ENCODE measurements around the gene SCAMP4. TPM values are rescaled to one million over a fixed set of nuclear protein-coding genes. Genes with fewer than 3 reads are reported as not detected.

SCAMP4 gene
- total and polyA plus RNA-seq, 2 of the 13 experiments (the other 11 are each of a cell fraction or from before 2014, with no cell fraction given) = 10.7 to 13.7 TPM

GRCh38 chr19:1907563-1908363 lies 2.6 kb downstream of the SCAMP4 start (continued):
- TF ChIP-seq, protein P1, sequence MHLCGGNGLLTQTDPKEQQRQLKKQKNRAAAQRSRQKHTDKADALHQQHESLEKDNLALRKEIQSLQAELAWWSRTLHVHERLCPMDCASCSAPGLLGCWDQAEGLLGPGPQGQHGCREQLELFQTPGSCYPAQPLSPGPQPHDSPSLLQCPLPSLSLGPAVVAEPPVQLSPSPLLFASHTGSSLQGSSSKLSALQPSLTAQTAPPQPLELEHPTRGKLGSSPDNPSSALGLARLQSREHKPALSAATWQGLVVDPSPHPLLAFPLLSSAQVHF (CRISPR knock-in tag; IDR thresholded peaks at IDR 0.05) = no peak
- no peak for TF ChIP-seq ARNT (IDR thresholded peaks at IDR 0.05)
- TF ChIP-seq SALL1 (CRISPR knock-in tag; IDR thresholded peaks at IDR 0.05) = no peak; the same call in none of the 2 replicates
- TF ChIP-seq BRCA1 (CRISPR knock-in tag; IDR thresholded peaks at IDR 0.05) = no peak
- no peak for TF ChIP-seq NR2F6 (IDR thresholded peaks at IDR 0.05)
- TF ChIP-seq NR2F6 (CRISPR knock-in tag; IDR thresholded peaks at IDR 0.05) = no peak
- TF ChIP-seq NR3C1 (CRISPR knock-in tag; IDR thresholded peaks at IDR 0.05) = no peak
- peak; percentile 84 for TF ChIP-seq PRDM15 (CRISPR knock-in tag; IDR thresholded peaks at IDR 0.05)
- TF ChIP-seq PRDM10 (CRISPR knock-in tag; IDR thresholded peaks at IDR 0.05; ENCODE audit: low read depth) = no peak
- TF ChIP-seq, protein P2, sequence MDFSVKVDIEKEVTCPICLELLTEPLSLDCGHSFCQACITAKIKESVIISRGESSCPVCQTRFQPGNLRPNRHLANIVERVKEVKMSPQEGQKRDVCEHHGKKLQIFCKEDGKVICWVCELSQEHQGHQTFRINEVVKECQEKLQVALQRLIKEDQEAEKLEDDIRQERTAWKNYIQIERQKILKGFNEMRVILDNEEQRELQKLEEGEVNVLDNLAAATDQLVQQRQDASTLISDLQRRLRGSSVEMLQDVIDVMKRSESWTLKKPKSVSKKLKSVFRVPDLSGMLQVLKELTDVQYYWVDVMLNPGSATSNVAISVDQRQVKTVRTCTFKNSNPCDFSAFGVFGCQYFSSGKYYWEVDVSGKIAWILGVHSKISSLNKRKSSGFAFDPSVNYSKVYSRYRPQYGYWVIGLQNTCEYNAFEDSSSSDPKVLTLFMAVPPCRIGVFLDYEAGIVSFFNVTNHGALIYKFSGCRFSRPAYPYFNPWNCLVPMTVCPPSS (IDR thresholded peaks at IDR 0.05) = no peak
- TF ChIP-seq, protein P3, sequence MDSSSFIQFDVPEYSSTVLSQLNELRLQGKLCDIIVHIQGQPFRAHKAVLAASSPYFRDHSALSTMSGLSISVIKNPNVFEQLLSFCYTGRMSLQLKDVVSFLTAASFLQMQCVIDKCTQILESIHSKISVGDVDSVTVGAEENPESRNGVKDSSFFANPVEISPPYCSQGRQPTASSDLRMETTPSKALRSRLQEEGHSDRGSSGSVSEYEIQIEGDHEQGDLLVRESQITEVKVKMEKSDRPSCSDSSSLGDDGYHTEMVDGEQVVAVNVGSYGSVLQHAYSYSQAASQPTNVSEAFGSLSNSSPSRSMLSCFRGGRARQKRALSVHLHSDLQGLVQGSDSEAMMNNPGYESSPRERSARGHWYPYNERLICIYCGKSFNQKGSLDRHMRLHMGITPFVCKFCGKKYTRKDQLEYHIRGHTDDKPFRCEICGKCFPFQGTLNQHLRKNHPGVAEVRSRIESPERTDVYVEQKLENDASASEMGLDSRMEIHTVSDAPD (CRISPR knock-in tag; IDR thresholded peaks at IDR 0.05) = peak; percentile 71; the same call in 1 of the 2 replicates
- no peak for TF ChIP-seq TRIM24 (CRISPR knock-in tag; IDR thresholded peaks at IDR 0.05)
- no peak for TF ChIP-seq ZNF773 (CRISPR knock-in tag; IDR thresholded peaks at IDR 0.05; ENCODE audit: borderline replicate concordance)
- TF ChIP-seq, protein P4, sequence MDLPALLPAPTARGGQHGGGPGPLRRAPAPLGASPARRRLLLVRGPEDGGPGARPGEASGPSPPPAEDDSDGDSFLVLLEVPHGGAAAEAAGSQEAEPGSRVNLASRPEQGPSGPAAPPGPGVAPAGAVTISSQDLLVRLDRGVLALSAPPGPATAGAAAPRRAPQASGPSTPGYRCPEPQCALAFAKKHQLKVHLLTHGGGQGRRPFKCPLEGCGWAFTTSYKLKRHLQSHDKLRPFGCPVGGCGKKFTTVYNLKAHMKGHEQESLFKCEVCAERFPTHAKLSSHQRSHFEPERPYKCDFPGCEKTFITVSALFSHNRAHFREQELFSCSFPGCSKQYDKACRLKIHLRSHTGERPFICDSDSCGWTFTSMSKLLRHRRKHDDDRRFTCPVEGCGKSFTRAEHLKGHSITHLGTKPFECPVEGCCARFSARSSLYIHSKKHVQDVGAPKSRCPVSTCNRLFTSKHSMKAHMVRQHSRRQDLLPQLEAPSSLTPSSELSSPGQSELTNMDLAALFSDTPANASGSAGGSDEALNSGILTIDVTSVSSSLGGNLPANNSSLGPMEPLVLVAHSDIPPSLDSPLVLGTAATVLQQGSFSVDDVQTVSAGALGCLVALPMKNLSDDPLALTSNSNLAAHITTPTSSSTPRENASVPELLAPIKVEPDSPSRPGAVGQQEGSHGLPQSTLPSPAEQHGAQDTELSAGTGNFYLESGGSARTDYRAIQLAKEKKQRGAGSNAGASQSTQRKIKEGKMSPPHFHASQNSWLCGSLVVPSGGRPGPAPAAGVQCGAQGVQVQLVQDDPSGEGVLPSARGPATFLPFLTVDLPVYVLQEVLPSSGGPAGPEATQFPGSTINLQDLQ (CRISPR knock-in tag; IDR thresholded peaks at IDR 0.05) = no peak
- no peak for TF ChIP-seq ZNF570 (CRISPR knock-in tag; IDR thresholded peaks at IDR 0.05; ENCODE audit: borderline replicate concordance)
- TF ChIP-seq ZNF121 (CRISPR knock-in tag; IDR thresholded peaks at IDR 0.05) = peak; percentile 91

All from HepG2 (cell line).